ENCODE data around the gene HNRNPUL1. TPM values are rescaled to one million over a fixed set of nuclear protein-coding genes. Genes with fewer than 3 reads are reported as not detected.

HNRNPUL1 gene
- total and polyA plus RNA-seq, 11 donors, result 64.2 to 138 (median 114) TPM

GRCh38 chr19:41238244-41238643 lies 25.9 kb upstream of the HNRNPUL1 start:
- no peak for ATAC-seq
- no peak overlapping the region for H3K4me3 ChIP-seq
- peaks cover 0 to 95% (median 12%) of the 10 kb centered on the region in 9 donors for H3K36me3 ChIP-seq
- intact Hi-C loops (cut with DNase I), result no loop called here
- no peaks in the 10 kb centered on the region for H3K9me3 ChIP-seq
- H3K4me1 ChIP-seq, result peaks cover 0 to 5% (median 0%) of the 10 kb centered on the region in 12 donors
- TF ChIP-seq CTCF (IDR thresholded peaks at IDR 0.05), result no peak
- no peak for TF ChIP-seq POLR2A (IDR thresholded peaks at IDR 0.05)
- DNase-seq, result peak in 1 of 5 donors; percentile 53
- H3K27ac ChIP-seq, result no peak overlapping the region
- 78 to 84% (median 80%) methylated on average over 10 of the region's 10 CpGs for WGBS, 4 donors
- no peaks in the 10 kb centered on the region for H3K27me3 ChIP-seq

GRCh38 chr19:41239363-41239762 lies 24.8 kb upstream of the HNRNPUL1 start:
- no peak for ATAC-seq
- TF ChIP-seq POLR2A (IDR thresholded peaks at IDR 0.05), result no peak
- TF ChIP-seq CTCF (IDR thresholded peaks at IDR 0.05), result no peak
- Histone ChIP-seq H3K4me1 (no peaks in the 10 kb centered on the region), H3K36me3 (peaks cover 0 to 94% (median 11%) of the 10 kb centered on the region in 9 donors), H3K4me3 (no peak overlapping the region), H3K27ac (no peak overlapping the region), H3K27me3 (no peaks in the 10 kb centered on the region), H3K9me3 (no peaks in the 10 kb centered on the region)
- WGBS, 4 donors, result 79 to 86% (median 84%) methylated on average over 9 of the region's 9 CpGs
- intact Hi-C loops (cut with DNase I), result no loop called here
- peak in 1 of 5 donors; percentile 3 for DNase-seq

GRCh38 chr19:41239961-41240574 lies 24.1 kb upstream of the HNRNPUL1 start:
- peaks cover 0 to 94% (median 18%) of the 10 kb centered on the region in 9 donors for H3K36me3 ChIP-seq
- ATAC-seq (no peak), DNase-seq (no peak)
- H3K4me3 ChIP-seq, result no peak overlapping the region
- intact Hi-C loops (cut with DNase I), result no loop called here
- 70 to 98% (median 92%) methylated on average over 2 of the region's 2 CpGs for WGBS, 4 donors
- no peak for TF ChIP-seq CTCF (IDR thresholded peaks at IDR 0.05)
- no peak for TF ChIP-seq POLR2A (IDR thresholded peaks at IDR 0.05)
- no peak overlapping the region for H3K27ac ChIP-seq
- H3K4me1 ChIP-seq, result no peaks in the 10 kb centered on the region
- H3K9me3 ChIP-seq, result no peaks in the 10 kb centered on the region
- no peaks in the 10 kb centered on the region for H3K27me3 ChIP-seq

- WGBS, 4 donors, result 80 to 89% (median 85%) methylated on average over 5 of the region's 5 CpGs
- Histone ChIP-seq H3K27me3 (no peaks in the 10 kb centered on the region), H3K27ac (no peak overlapping the region), H3K4me3 (no peak overlapping the region), H3K36me3 (peaks cover 0 to 94% (median 25%) of the 10 kb centered on the region in 9 donors), H3K9me3 (no peaks in the 10 kb centered on the region), H3K4me1 (no peaks in the 10 kb centered on the region)
- TF ChIP-seq CTCF (IDR thresholded peaks at IDR 0.05) (no peak), POLR2A (IDR thresholded peaks at IDR 0.05) (no peak)
- ATAC-seq (no peak), DNase-seq (no peak)
- intact Hi-C loops (cut with DNase I), result no loop called here
Observed at GRCh38 chr19:41241859-41242258, 22.3 kb upstream of the HNRNPUL1 start.
